Fibroblast of gingiva (primary cell): ENCODE measurements around the gene FZD8.

ENCODE experiments used
- DNase-seq: peaks from one replicate; pipeline ENCODE4 v3.0.0-alpha.2; 2011; ENCODE audit warnings: low read depth

Gene FZD8

DNA sequence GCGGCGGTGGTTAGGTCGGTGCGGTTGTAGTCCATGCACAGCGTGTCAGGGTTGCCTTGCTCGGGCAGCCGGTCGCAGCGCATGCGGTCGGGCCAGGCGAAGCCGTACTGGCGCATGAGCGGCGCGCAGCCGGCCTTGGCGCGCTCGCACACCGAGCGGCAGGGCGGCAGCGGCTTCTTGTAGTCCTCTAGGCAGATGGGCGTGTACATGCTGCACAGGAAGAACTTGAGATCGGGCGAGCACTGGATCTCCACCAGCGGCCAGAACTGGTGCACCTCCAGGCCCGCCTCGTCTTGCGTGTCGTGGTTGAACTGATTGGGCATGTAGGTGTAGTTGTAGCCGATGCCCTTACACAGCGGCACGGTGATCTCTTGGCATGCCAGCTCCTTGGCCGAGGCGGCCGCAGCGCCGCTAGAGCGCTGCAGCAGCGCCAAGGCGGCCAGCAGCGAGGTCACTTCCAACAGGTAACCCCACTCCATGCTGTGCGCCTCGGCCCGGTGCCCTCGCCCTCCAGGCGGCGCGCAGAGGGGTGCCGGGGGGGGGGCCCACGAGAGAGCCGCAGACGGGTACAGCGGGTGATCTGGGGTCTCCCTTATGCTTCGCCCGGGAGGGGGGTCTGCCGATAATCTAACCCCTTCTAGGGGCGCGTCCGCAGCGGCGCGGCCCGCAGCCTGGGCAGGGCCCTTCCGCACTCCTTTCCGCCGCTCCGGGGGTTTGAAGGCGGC lies 983 bp downstream of the FZD8 start:
- DNase-seq: peak; percentile 84

DNA sequence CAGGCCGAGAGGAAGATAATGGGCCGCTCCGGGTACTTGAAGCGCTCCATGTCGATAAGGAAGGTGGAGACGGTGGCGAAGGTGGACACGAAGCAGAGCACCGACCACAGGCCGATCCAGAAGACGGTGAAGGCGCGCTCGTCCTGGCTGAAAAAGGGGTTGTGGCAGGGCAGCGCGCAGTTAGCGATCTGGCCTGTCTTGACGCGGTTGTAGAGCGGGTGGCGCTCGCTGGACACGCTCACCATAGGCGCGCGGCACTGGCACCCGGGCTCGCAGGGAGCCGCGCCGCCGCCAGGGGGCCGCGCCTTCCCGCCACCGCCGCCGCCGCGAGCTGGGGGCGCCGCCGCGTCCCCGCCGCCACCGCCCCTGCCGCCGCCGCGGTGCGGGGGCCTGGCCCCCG lies 1.6 kb downstream of the FZD8 start:
- DNase-seq: peak; percentile 66

DNA sequence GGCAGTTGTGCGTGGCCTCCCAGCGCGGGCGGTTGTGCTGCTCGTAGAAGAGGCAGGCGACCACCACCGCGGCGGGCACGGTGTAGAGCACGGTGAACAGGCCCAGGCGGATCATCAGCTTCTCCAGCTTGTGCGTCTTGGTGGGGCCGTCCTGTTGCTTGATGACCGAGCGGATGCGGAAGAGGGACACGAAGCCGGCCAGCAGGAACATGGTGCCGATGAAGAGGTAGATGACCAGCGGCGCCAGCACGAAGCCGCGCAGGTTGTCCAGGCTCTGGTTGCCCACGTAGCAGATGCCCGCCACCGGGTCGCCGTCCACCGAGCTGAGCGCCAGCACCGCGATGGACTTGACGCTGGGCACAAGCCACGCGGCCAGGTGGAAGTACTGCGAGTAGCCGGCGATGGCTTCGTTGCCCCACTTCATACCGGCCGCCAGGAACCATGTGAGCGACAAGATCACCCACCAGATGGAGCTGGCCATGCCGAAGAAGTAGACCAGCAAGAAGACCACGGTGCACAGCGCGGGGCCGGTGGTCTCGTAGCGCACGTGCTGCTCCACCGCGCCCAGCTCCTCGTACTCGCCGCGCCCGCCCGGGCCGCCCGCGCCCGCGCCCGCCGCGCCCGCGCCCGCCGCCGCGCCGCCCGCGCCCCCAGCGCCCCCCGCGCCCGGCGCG lies 2.2 kb downstream of the FZD8 start:
- peak; percentile 20 for DNase-seq

DNA sequence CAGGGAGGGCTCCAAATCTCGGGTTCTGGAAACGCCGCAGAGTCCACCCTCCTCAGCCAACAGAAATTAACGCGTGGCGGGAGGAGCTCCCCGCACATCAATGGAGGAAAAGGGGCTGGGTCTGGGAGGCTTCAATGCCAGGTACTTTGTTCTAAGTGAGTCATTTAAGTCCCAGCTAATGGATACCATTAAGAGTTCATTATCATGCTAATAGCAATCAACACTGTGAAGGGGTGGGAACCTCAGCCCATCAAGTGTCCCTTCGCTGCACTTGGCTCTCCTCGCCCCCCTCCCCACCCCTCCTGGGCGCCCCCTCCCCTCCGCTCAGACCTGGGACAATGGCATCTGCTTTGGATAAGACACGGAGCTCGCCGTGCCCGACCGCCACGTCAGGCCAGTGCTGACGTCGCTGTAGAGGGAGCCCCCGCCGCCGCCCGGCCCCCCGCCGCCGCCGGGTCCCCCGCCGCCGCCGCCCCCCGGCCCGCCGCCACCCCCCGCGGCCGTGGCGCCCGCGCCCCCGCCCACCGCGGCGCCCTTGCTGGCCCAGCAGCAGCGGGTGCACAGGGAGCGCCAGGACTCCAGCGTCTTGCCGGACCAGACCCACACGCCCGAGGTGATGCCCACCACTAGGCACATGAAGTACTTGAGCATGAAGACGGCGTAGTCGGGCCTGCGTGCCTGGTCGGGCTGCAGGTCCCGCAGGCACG lies 2.9 kb downstream of the FZD8 start:
- no peak for DNase-seq

DNA sequence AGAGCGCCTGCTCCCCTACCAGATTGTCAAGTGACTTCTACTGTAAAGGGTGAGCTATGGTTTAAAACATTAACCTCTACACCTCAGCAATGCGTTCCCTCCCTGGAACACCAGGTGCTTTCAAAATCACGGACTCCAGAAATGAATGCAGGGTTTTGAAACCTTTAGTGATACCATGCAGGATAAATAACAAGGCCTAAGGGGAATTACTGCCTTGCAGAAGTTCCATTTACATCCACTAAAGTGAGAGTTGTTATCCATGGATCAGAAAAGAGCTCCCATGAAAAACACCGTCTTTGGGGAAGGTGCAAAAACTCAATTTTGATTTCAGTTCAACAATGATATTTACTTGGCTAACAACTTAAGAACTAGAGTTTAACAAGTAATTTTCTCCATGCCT lies 4.0 kb downstream of the FZD8 start:
- DNase-seq: no peak

DNA sequence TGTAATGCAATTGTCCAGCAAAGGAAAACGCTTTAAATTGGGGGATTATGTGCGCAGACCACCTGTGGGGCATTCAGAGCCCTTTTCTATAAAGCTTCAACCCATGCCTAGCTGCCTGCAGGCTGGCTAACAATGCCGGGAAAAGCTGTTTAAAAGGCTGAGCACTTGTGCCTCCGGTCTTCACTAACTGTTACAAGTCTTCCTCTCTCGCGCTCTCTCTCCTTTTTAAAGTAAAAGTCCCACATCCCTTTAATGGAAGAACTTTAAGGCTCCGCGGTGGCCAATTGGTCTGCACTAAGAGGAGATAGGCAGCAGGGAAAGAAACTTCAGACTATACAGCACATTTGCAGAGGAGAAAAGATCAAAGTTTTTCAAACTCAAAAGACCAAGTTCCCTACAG lies 4.6 kb downstream of the FZD8 start:
- no peak for DNase-seq

DNA sequence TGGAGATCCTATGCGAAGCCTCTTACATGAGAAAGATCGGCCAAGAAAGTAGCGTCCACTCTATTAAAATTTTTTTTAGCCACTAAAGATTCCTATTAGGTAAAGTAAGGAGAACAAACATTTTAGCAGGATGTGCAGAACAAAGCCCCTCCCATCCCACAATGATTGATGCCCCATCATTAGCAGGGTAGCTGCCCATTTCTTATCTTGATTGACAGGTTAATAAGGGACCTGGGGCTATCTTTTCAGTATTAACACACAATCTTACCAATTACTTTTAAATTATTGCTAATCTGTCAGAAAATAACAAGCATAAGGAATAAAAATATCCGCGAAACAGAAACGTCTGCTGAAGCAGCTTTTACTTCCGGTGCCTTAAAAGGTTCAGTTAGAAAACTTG lies 5.1 kb downstream of the FZD8 start:
- DNase-seq: no peak

DNA sequence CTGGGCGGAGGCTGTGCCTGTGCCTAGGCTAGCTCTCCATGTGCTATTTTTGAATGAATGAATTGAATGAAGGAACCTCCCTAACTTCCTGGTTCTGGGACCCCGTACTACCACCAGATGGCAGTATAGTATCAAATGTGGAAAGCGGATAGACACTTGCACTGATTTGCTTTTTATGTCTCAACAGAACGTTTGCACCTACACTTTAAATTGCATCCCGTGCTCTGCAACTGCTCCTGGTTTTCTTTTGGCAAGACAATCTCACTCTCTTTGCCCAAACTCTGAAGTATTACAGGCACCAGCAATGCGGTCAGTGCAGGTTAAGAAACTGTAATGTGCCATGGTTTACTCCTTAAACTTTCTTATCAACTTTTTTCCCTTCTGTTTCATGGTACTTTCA lies 6.5 kb downstream of the FZD8 start:
- peak; percentile 41 for DNase-seq

DNA sequence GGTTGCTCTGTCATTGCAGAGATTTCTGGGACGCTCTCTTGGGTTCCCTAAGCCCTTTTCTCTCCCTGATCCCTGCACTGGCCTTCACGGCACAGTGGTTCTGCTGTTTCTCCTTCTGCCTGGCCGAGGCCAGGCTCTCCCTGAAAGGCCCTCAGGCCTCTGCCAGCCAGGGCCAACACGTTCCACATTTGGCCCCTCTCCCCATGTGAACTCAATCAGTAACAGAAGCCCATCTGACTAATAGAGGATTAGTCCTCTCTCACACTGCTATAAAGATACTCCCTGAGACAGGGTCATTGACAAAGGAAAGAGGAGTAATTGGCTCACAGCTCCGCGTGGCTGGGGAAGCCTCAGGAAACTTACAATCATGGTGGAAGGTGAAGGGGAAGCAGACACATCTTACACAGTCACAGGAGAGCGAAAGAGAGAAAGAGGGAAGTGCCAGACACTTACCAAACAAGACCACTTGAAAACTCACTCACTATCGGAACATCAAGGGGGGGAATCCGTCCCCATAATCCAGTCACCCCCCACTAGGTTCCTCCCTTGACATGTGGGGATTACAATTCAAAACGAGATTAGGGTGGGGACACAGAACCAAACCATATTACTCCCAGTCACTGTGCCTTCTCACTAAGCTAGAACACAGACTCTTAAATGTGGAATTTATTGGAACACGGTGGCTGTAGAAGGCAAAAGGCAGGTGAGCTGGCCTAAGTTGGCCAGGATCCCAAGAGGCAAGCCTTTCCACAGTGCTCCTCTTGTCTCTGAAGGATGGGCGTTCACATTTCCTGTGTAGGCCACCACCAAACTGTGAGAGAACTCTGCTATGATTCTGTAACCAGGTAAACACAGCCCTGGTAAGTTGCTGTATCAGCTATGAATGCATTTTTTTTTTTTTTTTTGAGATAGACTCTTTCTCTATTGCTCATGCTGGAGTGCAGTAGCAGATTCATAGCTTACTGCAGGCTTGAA lies 8.8 kb downstream of the FZD8 start:
- DNase-seq: no peak

DNA sequence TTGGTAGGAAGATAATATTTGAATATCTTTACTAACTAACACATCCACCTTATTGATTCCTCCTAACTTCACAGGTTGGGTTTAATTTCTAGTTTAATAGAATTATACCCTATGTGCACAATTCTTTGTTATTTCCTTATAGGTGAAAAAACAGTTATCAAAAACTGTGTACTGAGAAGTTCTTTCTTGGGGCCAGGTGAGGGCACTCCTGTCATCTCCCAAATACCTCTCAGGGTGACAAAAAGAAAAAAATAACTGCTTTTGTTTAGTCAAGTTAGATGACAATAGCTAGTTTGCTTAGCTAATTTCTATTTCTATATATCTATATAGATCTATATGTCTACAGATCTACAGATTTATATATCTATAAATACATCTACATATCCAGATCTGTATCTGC lies 10.1 kb downstream of the FZD8 start:
- no peak for DNase-seq

DNA sequence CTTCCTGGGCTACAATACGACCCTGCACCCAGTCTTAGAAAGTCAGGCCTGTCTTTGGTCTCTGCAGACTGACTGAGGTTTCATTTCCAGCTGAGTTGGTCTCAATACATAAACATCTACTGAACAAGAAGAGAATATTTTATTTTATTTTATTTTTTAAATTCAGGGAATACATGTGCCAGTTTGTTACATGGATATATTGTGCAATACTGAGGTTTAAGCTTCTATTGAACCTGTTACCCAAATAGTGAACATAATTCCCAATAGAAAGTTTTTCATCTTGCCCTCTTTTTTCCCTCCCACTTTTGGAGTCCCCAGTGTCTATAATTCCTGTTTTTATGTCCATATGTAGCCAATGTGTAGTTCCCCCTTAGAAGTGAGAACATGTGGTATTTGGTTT lies 10.7 kb downstream of the FZD8 start:
- no peak for DNase-seq

DNA sequence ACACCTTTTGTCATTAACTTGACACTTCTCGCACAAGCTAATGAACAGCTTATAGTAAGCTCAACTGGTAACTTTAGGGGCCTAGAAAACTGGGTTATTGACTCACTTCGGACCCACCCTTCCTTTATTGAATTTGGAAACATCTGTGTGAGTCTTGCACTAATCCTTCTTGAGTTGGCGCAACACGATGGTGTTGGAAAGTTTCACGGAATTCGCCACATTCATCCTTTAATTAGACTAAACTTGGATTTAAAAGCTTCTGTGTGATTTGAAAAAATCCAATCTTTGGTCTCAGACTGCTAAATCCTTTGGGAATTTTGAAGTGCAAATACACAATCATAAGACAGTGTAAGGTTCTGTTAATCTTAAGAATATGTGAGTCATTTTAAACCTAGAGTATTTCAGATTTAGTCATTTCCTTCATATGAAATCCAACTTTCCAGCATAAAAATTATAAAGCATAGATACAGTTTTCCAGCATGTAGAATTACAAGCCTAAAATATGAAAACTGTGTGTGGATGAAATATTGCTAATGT lies 15.1 kb downstream of the FZD8 start:
- no peak for DNase-seq

DNA sequence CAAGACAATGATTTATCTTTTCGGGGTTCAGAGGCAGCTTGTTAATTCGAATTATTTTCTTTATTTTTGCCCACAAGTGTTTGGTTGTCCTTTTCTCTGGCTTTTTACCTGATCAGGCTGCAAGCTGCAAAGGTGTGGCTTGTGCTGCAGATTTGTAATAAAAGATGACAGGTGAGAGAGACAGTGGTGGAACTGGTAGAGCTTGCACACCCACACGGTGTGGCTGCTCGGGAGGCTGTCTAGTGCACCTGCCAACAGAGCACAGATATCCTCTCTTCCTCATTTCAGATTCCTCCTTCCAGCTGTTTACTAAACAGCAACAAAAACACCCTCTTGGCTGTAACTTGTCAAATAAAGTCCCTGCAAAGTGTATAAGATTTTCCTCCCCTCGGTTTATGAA lies 27.8 kb downstream of the FZD8 start:
- no peak for DNase-seq

DNA sequence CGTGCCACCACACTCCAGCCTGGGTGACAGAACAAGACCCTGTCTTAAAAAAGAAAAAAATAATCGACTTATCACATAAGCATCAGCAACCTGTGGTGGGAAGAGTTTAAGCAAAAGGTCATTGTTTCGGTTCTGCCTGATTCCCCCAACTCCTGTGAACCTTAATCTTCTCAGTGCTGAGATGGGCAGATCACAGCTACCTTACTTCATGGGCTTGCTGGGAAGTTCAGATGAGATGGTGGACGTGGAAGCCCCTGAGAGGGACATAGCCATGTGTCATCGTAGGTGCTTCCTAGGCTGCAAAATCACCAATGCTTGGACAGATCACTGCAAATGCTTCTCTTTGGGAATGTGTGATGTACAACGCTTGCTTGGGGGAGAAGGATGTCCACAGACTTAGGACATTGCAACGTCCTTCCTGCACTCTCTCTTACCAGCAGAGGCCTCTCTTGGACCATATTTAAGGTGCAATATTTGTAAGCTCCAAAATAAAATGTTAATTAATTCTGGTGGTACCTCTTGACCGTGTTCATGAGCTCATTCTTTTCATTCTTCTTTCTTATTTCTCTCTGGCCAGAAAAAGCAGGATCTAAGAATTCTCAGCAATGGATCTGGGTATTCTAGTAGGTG lies 28.4 kb downstream of the FZD8 start:
- no peak for DNase-seq

DNA sequence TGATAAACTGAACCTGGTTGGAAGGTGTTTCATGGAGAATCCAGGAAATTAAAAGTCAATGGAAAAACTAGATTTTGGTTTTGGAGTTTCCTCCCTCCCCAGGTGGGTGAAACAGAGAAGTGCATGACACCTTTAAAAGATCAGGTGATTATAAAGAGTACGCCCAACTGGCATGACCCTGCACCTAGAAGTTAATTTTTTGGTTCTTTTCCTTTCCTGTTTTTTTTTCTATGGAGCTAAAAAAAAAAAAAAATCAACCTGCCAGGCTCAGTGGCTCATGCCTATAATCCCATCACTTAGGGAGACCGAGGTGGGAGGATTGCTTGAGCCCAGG lies 29.0 kb downstream of the FZD8 start:
- no peak for DNase-seq

DNA sequence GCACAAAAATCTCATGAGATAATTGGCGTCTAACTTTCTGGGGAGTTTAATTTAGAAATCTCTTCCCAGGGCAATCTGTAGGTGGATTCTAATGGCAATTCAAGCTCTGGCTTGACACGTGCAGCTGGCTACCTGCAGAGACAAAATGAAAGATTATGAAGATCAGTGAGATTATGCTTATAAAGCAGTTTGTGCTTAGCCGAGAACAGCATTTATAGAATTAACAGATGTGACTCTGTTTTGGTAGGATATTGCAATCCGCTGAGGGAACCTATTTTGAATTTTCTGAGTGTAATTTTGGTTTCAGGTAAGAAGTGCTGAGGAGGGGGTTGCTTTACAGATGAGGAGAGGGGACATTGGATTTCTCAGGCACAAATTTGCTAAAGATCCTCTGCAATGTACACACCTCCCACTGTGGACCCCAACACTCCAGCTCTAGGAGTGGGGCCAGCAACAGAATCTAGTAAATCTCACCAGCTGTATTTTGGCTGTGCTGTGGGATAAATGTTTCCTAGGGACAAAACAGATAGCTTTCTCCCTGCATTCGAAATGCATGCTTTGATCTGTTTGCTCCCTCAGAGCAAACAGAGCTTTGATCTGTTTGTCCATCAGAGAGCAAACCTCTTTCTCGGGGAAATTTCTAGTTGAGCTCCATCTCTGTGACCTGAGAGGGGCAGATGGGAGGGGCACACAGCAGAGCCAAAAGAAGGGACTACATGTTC lies 29.6 kb downstream of the FZD8 start:
- no peak for DNase-seq

DNA sequence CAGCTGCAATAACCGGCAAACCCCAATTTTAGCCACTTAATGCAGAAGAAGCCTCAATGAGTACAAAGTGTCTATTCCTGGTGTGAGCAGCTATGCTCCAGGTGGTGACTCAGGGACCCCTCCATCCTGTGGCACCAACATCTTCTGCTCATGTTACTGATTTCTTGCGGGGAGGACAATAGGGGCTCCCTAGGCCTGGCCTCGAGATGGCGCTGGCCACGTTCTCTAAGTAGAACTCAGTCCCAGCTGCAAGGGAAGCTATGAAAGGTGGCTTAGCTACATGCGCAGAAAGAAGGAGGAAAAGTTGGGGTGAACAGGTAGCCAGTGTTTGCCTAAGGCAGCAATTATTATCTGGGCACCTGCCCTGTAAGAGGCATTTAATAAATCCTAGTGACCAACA lies 30.3 kb downstream of the FZD8 start:
- DNase-seq: no peak

DNA sequence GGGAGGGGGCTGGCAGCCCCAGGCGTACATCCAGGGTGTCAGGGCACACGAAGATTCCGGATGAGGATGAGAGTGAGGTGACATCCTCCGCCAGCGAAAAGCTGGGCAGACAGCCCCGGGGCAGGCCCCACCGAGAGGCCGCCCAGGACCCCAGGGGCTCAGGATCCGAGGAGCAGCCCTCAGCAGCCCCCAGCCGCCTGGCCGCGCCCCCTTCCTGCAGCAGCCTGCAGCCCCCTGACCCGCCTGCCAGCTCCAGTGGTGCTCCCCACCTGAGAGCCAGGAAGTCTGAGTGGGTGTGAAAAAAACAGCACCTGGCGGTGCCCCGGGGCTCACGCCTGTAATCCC lies 33.8 kb downstream of the FZD8 start:
- DNase-seq: no peak

DNA sequence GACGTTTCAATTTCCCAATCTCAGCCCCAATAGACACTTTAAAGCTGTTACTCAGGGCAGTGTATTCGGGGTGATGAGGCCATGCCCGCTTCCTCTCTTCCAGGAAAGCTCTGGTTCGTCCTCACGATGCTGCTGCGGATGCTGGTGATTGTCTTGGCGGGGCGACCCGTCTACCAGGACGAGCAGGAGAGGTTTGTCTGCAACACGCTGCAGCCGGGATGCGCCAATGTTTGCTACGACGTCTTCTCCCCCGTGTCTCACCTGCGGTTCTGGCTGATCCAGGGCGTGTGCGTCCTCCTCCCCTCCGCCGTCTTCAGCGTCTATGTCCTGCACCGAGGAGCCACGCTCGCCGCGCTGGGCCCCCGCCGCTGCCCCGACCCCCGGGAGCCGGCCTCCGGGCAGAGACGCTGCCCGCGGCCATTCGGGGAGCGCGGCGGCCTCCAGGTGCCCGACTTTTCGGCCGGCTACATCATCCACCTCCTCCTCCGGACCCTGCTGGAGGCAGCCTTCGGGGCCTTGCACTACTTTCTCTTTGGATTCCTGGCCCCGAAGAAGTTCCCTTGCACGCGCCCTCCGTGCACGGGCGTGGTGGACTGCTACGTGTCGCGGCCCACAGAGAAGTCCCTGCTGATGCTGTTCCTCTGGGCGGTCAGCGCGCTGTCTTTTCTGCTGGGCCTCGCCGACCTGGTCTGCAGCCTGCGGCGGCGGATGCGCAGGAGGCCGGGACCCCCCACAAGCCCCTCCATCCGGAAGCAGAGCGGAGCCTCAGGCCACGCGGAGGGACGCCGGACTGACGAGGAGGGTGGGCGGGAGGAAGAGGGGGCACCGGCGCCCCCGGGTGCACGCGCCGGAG lies 34.4 kb downstream of the FZD8 start:
- DNase-seq: no peak

DNA sequence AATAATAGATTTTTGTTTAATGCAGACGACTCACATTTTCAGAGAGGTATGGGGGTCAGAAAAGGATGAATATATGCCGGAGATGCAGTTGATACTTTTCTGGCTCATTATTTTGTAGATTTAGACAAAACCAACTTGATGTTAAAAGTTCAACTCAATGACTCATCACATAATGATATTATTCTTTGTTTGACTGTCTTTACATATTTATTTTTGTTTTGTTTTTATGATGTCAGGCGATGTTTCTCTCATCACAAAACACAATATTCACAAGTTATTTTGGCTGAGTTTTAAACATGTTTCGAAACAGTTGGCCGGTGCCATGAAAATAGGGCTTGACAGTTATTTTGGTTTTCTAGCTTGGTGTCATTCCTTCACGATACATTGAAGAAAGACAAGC lies 35.7 kb downstream of the FZD8 start:
- no peak for DNase-seq
